GM04504 (cell line): ENCODE measurements around the gene KCNT2.

ENCODE experiments used
- DNase-seq: peaks from one replicate; pipeline ENCODE4 v3.0.0-alpha.2; 2012; ENCODE audit warnings: low read depth

Gene KCNT2

DNA sequence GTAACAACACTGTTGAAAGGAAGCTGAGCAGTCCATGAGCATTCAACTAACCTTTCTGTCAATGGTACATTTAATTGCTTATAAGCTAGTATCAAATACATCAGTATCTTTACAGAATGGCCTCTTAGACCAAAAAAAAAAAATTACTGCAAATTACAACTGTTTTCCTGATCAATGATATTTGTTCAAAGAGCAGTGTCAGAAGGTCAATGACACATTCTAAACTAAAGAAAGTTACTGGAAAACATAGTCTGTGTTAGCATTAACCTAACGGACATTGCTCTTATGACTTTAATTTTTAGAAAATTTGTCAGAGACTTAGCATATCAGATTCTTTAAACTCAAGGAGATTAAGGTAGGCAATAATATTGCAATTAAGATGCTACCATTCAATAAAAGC, 162.5 kb downstream of the KCNT2 start:
- no peak for DNase-seq

DNA sequence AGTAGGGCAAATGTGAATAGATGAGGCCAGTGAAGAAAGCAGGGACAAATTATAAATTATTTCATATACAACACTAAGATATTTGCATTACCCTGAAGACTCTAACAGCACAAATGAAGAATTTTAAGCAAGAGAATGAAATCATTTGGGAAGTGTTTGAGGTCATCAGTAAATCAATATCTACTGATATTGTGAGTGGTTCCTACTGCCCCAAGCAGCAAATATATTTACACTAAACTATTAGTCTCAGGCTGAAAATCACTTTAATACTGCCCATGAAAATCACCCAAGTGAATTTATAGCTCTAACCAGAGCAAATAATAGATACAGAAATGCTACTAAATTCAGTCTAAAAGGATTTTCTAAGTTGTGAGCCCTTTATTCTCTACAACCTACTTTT, 163.6 kb downstream of the KCNT2 start:
- DNase-seq = no peak

DNA sequence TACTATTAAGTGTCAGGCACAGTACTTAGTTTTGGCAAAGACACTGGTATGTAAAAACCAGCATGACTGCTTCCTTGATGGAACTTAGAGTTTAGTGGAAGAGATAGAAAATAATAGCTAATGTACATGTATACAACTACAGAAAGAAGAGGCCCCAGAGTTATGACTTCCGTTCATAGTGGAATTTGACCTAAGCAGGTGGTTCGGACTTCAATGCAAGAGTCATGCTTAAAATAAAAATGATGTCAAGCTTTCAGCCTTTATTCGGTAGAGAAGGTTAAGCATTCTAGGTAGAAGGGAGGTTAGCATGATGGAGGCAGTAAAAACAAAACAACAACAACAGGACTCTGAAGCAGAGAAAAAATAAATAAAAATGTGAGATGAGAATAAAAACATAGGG, 165.9 kb downstream of the KCNT2 start:
- DNase-seq = no peak

DNA sequence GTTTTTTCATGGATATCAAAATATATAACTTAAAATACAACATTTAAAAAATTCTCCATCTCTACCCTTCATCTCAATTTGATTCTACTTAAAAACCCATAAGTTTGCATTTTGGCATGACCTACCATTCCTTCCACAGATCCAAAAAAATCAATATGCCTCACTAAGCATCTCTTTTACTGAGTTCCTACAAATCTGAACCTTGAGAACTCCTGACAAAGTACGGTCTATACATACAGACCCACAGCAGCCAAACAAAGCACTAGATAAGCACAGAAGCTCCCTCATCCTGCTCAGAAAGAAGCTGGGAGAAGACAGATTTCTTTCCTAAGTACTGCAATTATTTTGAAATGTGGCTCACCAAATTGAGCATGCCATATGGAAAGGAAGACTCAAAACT, 167.5 kb downstream of the KCNT2 start:
- no peak for DNase-seq

DNA sequence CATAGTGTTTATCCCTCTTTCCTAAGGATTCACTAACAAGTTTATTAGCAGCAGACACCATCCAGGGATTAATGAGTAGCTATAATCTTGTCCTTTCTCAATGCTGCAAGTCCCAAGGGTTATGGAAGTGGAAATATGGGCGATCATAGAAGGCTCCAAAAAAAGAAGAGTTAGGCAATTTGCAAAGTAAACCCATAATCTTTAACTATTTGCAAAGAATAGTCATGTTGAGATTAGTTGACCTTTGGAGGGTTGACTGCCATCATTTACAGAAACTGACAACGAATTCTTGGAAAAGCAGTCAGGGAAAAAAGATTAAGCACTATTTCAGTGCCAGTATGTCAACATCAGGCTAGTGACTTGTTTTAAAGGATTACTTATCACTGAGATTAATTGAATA, 169.9 kb downstream of the KCNT2 start:
- DNase-seq = no peak

DNA sequence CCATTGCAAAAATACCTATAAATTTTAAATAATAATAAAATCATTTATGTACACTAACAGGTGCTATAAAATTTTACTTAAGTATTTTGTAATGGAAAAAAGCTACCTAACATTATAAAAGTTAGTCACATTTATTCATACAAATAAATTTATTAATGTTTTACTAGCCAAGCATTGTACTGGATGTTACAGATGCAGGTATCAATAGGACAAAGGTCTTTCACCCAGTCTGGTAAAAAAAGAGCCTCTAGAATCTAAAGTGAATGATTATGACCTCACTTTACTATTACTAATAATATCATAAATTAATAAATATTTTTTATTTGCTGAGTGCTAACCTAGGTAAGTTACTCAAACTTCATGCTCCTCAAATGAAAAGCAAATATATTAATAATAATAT, 170.6 kb downstream of the KCNT2 start:
- DNase-seq = no peak

DNA sequence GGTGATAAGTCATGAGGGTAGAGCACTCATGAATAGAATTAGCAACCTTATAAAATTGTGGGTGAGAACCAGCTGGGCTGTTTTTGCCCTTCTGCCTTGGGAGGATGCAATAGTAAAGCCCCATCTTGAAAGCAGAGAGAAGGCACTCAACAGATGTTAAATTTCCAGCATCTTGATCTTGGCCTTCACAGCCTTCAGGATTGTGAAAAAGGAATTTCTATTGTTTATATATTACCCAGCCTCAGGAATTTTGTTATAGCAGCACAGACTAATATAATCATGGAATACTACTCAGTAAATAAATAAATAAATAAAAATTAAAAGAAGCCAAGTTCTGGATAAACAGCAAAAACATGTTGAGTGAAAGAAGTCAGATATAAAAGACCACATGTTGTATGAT, 175.2 kb downstream of the KCNT2 start:
- no peak for DNase-seq

DNA sequence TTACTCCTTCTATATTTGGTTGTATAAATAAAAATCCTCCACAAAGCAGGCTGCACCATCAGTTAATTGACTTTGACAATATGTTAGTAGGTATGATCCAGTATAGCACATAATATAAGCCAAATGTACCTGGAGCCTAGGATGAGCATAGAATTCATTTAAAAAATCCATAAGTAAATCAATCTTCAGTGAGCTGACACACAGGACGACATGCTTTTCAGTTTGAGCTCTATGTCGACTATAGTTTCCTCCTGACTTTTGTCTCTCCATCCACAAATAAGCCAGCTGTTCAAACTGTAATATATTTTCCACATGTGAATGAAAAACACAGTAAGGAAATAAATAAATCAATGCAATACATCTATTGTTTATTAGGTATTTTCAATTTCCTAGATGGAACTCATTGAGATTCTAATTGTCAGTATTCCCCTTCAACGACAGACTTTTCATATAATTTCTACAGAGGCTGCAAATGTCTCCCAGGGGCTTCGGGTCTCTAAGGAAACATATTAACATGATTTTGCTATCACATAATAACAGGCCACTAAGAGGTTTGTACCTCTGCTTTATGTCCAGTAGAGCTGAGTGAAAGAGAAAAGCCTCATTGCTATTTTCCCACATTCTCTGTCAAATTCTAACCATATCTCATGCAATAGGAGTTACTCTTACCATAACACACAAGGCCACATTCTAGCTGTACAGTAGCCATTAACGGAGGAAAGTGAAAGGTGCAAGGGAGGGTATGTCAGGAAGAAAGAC, 180.1 kb downstream of the KCNT2 start:
- DNase-seq = no peak

DNA sequence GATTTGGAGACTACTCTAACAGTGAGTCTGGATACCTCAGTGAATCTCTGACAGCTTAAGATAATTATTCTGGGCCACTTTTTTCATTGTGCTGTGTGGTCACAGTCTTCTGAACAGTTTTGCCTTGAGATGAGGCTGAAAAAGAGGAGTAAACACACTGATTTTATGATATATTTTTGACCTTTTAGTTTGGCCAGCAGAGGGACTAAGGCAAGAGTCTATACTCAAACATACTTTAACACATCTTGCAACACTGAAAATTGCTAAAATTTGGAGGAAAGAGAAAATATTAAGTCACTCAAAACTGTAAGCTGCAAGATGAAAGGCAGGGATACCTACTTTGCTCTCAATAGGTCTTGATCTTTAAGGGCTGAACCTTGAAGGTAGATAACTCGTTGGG, 182.7 kb downstream of the KCNT2 start:
- DNase-seq = no peak

DNA sequence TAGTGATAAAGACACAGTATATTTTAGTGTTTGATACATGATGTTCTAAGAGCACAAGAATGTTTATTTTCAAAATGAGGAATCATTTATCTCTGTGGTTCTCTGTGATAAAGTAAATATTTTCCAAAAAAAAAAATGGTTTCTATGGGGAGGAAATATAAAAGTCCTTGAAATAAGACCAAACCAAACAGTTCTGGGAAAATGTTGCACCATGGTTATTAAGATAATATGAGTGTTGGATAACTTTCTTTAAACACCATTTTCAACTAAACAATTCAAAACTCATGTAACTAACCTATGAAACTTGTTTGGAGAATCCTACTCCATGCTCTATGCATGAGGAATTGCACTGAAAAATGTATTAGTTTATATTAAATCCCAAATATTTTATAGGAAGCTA, 184.6 kb downstream of the KCNT2 start:
- no peak for DNase-seq

DNA sequence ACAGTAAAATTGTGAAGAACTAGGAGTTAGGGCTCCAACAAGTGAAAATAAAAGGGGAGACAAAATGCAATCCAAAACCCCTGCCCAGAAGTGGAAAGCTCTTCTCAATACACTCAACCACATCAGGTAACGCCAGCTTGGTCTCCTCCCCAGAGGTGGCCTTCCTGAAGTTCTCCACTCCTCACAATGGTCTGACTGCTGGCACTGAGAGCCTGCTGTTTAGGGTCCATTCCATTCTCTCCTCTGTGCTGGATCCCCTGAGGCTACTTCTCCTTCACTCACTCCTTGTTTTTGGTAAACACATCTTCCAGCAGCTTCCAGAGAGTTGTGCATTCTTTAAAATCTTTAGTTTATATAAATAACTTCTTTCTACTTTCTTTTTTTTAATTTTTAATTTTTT, 189.5 kb downstream of the KCNT2 start:
- no peak for DNase-seq

DNA sequence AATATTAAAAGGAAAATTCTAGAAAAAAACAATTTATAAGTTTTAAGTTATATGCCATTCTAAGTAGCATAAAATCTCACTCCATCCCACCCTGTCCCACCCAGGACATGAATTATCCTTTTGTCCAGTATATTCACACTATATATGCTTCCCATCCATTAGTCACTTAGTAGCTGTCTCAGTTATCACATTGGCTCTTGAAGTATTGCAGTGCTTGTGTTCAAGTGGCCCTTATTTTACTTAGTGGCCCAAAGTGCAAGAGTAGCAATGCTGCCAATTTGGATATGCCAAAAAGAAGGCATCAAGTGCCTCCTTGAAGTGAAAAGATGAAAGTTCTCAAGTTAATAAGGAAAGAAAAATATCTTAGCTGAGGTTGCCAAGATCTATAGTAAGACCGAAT, 192.3 kb downstream of the KCNT2 start:
- no peak for DNase-seq

DNA sequence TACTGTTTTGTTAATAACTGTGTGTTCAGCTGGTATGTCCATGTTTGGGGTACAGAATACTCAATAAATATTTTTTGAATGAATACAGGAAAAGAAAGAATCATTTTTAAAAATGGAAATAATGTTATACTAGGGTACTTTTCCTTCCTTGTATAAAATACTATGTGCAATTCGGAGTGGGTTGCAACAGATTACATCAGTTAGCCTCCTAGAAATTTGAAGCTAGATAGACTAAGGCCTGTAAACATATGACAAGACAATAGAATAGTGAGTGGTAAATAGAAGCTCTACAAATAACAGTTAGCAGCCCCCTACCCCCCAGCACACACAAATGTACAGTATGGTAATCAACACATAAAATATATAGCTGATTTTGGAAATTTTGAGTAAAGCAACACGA, 195.9 kb downstream of the KCNT2 start:
- no peak for DNase-seq

DNA sequence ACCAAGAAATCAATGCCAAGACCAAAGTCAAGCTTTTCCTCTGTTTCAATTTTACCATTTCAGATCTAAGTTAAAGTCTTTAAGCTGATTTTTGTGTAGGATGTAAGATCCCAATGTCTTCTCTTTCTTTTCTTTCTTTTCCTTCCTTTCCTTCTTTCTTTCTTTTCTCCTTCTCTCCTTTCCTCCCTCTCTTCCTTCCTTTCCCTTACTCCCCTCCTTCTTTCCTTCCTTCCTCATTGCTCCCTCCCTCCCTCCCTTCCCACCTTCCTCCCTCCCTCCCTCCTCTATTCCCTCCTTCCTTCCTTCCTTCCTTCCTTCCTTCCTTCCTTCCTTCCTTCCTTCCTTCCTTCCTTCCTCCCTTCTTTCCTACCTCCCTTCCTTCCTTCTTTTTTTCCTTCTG, 197.5 kb downstream of the KCNT2 start:
- DNase-seq = no peak

DNA sequence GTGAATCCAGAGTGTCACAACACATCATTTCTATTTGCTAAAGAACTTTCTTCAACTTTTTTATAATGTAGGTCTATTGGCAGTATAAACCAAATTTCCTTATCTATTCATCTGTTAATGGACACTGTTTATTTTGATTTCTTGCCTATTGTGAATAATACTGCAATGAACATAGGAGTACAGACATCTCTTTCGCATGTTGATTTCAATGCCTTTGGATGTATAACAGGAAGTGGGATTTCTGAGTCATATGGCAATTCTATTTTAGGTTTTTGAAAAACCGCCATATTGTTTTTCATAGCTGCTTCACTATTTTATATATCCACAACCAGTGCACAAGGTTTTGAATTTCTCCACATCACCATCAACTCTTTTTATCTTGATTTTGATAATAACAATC, 198.7 kb downstream of the KCNT2 start:
- no peak for DNase-seq

DNA sequence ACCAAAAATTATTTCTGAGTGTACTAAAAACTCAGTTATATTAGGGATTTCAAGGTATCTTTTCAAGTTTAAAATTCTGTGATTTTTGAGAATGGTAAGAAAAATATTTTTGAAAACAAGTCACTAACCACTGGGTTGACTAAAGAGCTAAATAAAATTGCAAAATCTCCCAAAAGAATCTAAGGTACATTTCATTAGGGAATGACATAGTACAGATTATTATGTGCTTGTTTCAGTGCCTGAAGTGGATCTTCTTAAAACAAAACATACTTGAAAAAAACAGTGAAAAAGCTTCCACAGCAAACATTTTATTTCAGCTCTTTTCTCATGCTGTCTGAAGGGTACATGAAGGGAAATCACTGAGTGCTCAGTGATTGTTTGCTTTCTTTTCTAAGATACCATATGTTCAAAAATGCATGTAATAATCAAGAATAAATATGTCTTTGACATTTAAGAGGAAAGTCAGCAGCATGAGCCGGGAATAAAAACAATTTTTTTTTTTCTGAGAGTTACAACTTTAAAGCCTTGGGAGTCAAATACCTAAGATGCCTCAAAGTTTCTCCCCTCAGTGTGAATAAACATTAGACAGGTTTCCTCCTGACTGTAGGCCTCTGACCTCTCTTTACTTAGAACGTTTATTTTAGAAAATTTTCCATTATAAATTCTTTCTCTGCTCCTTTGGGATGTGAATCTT, 200.7 kb downstream of the KCNT2 start:
- DNase-seq = no peak

DNA sequence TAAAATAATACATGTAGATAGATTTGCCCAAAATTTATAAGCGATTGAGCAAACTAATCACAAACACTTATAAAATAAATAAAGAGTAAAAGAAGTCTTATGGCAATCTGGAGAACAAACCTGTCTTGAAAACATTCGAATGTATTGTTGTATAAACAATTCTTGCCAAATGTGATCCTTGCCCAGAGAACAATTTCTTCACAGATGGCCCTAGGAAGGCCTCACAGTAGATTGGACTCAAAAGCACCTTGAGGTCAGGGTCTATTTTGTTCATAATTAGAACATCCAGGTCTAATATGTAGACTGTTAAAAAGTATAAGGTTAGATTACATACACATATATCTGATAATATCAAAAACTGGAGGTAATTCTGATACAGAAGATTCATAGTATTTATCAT, 202.4 kb downstream of the KCNT2 start:
- DNase-seq = no peak

DNA sequence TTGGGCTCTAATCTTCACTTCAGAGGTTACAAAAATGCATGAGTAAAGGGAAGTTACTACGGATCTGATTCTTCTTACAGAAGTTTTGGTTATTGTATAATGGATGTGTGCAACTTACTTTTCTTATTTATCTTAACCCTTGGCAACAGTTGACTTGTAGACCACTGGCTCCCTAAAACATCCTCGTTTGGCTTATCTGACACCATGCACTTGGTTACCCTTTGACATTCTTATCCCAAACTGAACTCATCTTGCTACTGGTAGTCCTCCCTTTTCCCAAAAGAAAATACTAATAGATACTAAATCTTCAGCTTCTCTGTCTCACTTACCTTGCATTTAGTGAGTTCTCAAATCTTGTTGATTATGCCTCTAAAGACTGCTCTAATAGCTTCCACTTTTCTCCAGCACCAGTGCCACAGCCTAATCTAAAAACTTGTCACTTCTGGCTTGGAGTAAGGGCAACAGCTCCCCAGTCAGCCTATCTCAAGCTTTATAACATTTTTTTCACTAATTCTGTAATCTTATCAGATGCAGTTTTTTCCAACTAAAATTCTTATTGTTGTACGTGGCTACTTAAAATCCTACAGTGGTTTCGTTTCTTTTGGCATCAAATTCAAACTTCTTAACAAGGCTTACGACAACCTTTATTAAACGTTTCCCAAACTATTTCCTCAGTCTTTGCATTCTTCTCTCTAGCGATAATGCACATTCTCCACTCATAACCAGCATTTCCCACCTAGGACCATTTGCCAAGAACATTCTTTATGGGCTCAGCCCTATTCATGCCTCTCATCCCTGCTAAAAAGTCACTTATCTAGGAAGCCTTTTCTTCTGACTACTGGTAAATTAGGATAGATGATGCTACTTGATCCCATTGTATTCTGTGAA, 204.2 kb downstream of the KCNT2 start:
- no peak for DNase-seq

DNA sequence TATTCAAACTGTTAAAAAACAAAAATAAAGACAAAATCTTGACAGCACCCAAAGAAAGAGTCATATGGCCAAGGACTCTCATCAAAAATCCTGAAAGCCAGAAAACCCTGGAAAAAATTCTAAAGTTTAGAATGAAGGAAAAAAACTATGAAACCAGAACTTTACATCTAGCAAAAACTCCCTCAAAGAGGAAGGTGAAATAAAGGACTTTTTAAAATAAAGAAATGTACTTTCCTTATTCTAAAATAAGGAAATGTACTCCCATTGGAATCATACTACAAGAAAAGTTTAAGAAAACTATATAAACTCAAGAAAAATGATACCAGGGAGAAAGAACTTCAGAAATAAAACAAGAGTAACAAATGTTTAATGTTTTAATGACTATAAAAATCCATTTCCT, 206.3 kb downstream of the KCNT2 start:
- no peak for DNase-seq

DNA sequence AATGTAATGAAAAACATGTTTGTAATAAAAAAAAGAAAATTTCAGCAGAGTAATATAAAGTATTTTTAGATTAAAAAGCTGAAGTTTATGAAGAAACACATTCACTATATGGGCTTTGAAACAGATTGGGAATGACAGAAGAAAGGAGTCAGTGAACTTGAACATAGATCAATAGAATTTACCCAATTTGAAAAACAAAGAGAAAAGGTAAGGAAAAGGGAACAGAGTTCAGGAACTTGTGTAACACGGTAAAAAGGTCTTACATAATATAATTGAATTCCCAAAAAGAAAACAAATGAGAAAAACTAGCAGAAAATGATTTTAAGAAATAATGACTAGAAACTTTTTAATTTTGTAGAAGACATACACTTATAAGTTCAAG, 206.8 kb downstream of the KCNT2 start:
- no peak for DNase-seq

DNA sequence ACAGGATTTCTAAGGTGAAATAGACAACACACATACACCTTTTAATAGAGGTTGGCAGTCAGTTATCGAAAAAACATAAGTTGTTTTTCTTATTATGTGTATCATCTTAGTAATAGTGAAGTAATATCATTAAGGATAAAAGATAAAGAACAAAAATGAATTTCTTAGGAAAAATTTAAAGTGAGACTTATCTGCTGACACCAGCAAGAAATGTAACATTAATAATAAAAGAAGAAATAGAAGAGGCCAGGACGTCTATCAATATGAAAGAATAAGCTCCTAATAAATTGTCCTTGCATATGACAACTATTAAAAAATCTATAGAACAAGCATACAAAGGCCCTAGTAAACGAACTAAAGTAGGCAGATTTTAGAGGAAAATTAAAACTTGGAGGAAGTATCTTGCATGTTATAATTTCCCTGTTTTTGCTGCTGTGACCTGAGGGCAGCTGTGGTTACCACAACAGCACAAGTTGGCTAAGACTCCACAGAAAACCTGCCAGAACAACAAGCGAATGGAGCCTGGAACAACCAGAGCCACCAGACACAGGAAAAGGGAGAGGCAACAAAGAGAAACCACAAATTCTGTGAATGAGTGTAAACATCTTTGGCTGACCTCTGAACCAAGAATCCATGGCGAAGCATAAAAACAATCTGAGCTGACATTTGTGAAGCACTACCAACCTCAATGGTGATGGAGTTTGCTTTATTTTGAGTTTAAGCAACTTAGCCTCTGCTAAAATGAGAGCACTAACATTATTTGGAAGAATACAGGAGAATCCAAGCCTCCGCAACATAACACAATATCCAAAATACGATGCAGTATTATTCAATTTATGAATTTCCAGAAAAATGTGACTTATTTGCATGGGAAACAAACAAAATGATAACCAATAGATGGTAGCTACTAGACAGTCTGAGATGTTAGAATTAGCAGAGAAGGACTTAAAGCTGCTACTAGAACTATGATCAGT, 207.5 kb downstream of the KCNT2 start:
- DNase-seq = peak; percentile 70

DNA sequence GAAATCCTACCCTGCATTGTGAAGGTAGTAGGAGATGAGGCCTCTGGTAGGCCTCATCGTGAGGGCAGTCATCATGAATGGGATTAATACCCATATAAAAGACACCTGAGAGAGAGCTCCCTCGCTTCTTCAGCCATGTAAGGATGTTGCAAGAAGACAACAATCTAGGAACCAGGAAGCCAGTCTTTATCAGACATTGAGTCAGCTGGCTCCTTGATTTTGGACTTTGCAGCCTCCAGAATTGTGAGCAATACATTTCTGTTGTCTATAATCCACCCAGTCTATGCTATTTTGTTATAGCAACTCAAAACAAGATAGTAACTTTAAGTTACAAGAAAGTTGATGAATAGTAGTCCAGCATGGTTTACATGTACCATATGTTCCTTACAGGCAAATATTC, 208.5 kb downstream of the KCNT2 start:
- DNase-seq = no peak
